Lung (tissue), 16 donors: ENCODE results near the gene RLIM. TPM values are rescaled to one million over a fixed set of nuclear protein-coding genes. Genes with fewer than 3 reads are reported as not detected.
"Not testable (repeated sequence)": the region's sequence is repeated elsewhere in the genome, so short reads cannot be mapped to it uniquely, and the experiment has no call there.

Experiments used
- ATAC-seq: fragments of 200-7000 bp; cut with Tn5 transposase; one replicate; pipeline ENCODE4 v1.9.1; 2020; ENCODE audit warnings: moderate number of reproducible peaks; ENCODE audit not compliant: insufficient read depth, low FRiP score
- DNase-seq, 3 donors: peaks; one replicate each; pipeline ENCODE4 v3.0.0-alpha.2; 2013 to 2017
- H3K27ac ChIP-seq, 2 donors: one replicate each; pipeline ENCODE4 v1.5.1; 2013; ENCODE audit warnings: mild to moderate bottlenecking in 2 of 2, moderate library complexity in 2 of 2, control low read depth in 1 of 2, inconsistent platforms in 1 of 2, low read depth in 1 of 2, low read length in 1 of 2
- H3K27me3 ChIP-seq, 3 donors: one replicate each; pipeline ENCODE4 v1.5.1; 2013; ENCODE audit warnings: low read length in 2 of 3; ENCODE audit not compliant: control insufficient read depth in 3 of 3, insufficient read depth in 3 of 3
- H3K36me3 ChIP-seq, 4 donors: one replicate each; pipeline ENCODE4 v1.5.1; 2013; ENCODE audit warnings: low read length in 4 of 4, mild to moderate bottlenecking in 1 of 4, moderate library complexity in 1 of 4; ENCODE audit not compliant: control insufficient read depth in 4 of 4, insufficient read depth in 4 of 4
- H3K4me1 ChIP-seq, 5 donors: one replicate each; pipeline ENCODE4 v1.5.1; 2013; ENCODE audit warnings: low read length in 5 of 5, mild to moderate bottlenecking in 2 of 5, moderate library complexity in 1 of 5; ENCODE audit not compliant: control insufficient read depth in 5 of 5, insufficient read depth in 5 of 5
- H3K4me3 ChIP-seq: one replicate; pipeline ENCODE4 v1.5.1; 2013; ENCODE audit warnings: mild to moderate bottlenecking, control low read depth, moderate library complexity
- H3K9ac ChIP-seq, 2 donors: one replicate each; pipeline ENCODE4 v1.5.1; 2013; ENCODE audit warnings: low read length in 2 of 2, control low read depth in 1 of 2; ENCODE audit not compliant: insufficient read depth in 1 of 2
- H3K9me3 ChIP-seq, 4 donors: one replicate each; pipeline ENCODE4 v1.5.1; 2013; ENCODE audit warnings: low read length in 3 of 4, mild to moderate bottlenecking in 1 of 4, moderate library complexity in 1 of 4; ENCODE audit not compliant: control insufficient read depth in 4 of 4, insufficient read depth in 3 of 4
- WGBS, 2 donors: extraction: QIAGEN DNeasy Blood & Tissue Kit; methylation state at CpG; one replicate each; pipeline ENCODE4 v1.1.7; 2013; 5-methylcytosine and 5-hydroxymethylcytosine counted together
- long read RNA-seq, 5 donors: transcript quantifications; one replicate each; lab custom pipeline, GENCODE V29; 2026
- polyA plus RNA-seq, 2 donors: library from polyadenylated mRNA; stranded (reverse); fragments of 200-250 nt; gene quantifications; one replicate each; pipeline ENCODE4 v1.2.1, GENCODE V29; 2013
- total RNA-seq, 2 donors: library from RNA; depleted of rRNA in 1 of 2; stranded (reverse); fragments of >200 nt in 1 of 2; gene quantifications; one replicate each; pipeline ENCODE4 v1.2.1, GENCODE V29; 2014 to 2021
- TF ChIP-seq, protein P1 (sequence below): IDR thresholded peaks from 2 replicates; pipeline ENCODE4 v1.5.1; 2012; ENCODE audit warnings: mild to moderate bottlenecking; ENCODE audit errors: control extremely low read depth, extremely low read depth
- donor health status: control.
- donor health status: control.
- donor health status: Bipolar disorder and iron deficiency.
- donor health status: healthy.
- donor health status: DM: yes; HTN: yes; CAD: no.

The RLIM gene, protein sequence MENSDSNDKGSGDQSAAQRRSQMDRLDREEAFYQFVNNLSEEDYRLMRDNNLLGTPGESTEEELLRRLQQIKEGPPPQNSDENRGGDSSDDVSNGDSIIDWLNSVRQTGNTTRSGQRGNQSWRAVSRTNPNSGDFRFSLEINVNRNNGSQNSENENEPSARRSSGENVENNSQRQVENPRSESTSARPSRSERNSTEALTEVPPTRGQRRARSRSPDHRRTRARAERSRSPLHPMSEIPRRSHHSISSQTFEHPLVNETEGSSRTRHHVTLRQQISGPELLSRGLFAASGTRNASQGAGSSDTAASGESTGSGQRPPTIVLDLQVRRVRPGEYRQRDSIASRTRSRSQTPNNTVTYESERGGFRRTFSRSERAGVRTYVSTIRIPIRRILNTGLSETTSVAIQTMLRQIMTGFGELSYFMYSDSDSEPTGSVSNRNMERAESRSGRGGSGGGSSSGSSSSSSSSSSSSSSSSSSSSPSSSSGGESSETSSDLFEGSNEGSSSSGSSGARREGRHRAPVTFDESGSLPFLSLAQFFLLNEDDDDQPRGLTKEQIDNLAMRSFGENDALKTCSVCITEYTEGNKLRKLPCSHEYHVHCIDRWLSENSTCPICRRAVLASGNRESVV
- total RNA-seq (10 to 100 TPM; 33.5 to 53.2 TPM), polyA plus RNA-seq (10 to 100 TPM in 1 of 2 donors, 1 to 10 TPM in 1; 7.4 to 10.8 TPM)
- long read RNA-seq, donor 1, full-length matches to known transcripts: 10 of 10 reads
- long read RNA-seq, donor 1, partial matches to known transcripts: 0 of 10 reads
- long read RNA-seq, donor 1, other reads (novel, unspliced or antisense): 0 of 10 reads
- long read RNA-seq, donor 2, full-length matches to known transcripts: 2 of 2 reads
- long read RNA-seq, donor 2, partial matches to known transcripts: 0 of 2 reads
- long read RNA-seq, donor 2, other reads (novel, unspliced or antisense): 0 of 2 reads
- long read RNA-seq, donor 3, full-length matches to known transcripts: 2 of 2 reads
- long read RNA-seq, donor 3, partial matches to known transcripts: 0 of 2 reads
- long read RNA-seq, donor 3, other reads (novel, unspliced or antisense): 0 of 2 reads
- long read RNA-seq, donor 4, full-length matches to known transcripts: 1 of 1 reads
- long read RNA-seq, donor 4, partial matches to known transcripts: 0 of 1 reads
- long read RNA-seq, donor 4, other reads (novel, unspliced or antisense): 0 of 1 reads
- long read RNA-seq, donor 5, full-length matches to known transcripts: 8 of 8 reads
- long read RNA-seq, donor 5, partial matches to known transcripts: 0 of 8 reads
- long read RNA-seq, donor 5, other reads (novel, unspliced or antisense): 0 of 8 reads

DNA sequence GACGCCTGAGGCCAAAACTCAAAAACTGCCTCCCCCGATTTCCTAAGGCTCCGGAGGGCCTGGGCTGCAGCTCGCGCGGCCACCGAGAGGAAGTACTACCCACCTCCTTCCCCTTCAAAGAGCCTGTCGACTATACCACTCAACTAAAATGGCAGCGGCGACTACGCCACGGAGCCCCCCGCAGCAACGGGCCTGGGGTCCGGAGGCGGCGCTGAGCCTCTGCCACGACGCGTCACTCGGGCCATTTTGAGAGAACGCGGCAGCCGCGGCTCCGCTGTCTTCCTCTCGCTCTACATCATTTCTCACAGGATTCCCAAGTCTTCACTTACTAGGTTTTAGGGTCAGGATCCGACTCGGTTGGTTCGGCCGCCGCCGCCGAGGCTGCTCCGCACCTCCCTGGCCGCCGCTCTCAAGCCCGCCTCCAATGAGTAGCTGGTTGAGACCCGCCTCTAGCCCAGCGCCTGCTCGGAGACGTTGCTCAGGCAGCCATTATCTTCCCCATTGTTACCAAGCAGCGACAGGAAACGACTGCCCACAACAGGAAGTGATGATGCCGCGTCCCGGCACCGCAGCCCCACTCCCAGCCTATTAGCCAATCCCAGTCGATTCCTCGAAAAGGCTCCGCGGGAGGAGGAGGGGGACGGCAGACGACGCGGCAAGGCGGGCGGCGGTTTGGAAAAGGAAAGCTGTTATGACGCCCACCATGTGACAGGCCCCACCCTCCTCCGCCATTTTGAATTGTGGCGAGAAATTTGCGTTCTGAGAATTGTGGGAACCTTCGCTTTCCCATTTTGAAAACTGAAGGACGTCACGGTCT lies at the start of gene RLIM:
Gene RLIM, minus strand, starts transcription at position 532 of the 817 bp plus-strand sequence. CDS start 18,647 bp downstream, outside the sequence.
- H3K36me3 ChIP-seq: no peaks in the 10 kb centered on the region
- H3K4me3 ChIP-seq: peak within 1 kb of the TSS; percentile 78
- peaks cover 0 to 6% (median under 1%) of the 10 kb centered on the region in 4 donors for H3K9me3 ChIP-seq
- DNase-seq: peak; percentile 97 to 98 (median 97)
- peak within 1 kb of the TSS; percentile 98 for H3K27ac ChIP-seq
- WGBS, 2 donors: 1 to 34% methylated on average over 52 to 66 of the region's 66 CpGs
- peak; percentile 96 for ATAC-seq
- H3K9ac ChIP-seq: peak within 1 kb of the TSS; percentile 93 to 95
- TF ChIP-seq, protein P1, sequence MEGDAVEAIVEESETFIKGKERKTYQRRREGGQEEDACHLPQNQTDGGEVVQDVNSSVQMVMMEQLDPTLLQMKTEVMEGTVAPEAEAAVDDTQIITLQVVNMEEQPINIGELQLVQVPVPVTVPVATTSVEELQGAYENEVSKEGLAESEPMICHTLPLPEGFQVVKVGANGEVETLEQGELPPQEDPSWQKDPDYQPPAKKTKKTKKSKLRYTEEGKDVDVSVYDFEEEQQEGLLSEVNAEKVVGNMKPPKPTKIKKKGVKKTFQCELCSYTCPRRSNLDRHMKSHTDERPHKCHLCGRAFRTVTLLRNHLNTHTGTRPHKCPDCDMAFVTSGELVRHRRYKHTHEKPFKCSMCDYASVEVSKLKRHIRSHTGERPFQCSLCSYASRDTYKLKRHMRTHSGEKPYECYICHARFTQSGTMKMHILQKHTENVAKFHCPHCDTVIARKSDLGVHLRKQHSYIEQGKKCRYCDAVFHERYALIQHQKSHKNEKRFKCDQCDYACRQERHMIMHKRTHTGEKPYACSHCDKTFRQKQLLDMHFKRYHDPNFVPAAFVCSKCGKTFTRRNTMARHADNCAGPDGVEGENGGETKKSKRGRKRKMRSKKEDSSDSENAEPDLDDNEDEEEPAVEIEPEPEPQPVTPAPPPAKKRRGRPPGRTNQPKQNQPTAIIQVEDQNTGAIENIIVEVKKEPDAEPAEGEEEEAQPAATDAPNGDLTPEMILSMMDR: no peak
- H3K4me1 ChIP-seq: no peaks in the 10 kb centered on the region
- no peaks in the 10 kb centered on the region for H3K27me3 ChIP-seq

DNA sequence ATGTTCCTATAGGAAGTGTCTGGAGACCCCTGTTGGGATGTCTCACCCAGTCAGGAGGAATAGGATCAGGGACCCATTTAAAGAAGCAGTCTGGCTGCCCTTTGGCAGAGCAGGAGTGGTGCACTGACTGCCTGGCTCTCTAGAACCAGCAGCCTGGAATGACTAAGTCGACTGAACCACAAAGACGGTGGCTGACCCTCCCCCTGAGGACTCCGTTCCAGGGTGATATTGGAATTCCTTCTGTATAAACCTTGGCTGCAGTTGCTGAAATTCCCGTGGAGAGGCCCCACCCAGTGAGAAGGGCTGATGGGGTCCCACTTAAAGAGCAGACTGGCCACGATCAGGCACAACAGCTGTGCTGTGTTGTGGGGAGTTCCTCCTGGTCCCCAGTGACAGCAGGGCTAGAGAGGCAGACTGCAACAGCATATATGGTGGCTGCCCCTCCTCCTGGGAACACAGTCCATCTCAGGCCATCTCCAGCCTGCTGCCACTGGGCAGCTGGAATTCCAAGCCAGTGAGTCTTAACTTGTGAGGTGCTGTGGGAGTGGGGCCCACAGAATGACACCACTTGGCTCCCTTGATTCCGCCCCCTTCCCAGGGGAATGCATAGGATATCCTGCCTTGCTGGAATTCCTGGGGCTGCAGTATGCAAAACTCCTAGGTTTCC lies 41.8 kb upstream of the RLIM start:
- Histone ChIP-seq H3K27me3 (no peaks in the 10 kb centered on the region), H3K9ac (no peak overlapping the region), H3K4me1 (no peaks in the 10 kb centered on the region), H3K4me3 (no peak overlapping the region), H3K27ac (no peak overlapping the region), H3K9me3 (peaks cover 0 to 10% (median 2%) of the 10 kb centered on the region in 4 donors), H3K36me3 (no peaks in the 10 kb centered on the region)
- WGBS, 2 donors: 59 to 64% methylated on average over 5 to 6 of the region's 6 CpGs
- ATAC-seq (no peak), DNase-seq (no peak)
- TF ChIP-seq, protein P1: no peak

DNA sequence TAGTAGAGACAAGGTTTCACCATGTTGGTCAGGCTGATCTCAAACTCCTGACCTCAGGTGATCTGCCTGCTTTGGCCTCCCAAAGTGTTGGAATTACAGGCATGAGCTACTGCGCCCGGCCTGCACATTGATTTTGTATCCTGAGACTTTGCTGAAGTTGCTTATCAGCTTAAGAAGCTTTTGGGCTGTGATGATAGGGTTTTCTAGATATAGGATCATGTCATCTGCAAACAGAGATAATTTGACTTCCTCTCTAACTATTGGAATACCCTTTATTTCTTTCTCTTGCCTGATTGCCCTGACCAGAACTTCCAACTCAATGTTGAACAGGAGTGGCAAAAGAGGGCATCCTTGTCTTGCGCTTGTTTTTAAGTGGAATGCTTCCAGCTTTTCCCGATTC lies 40.5 kb upstream of the RLIM start:
- H3K27me3 ChIP-seq, H3K36me3 ChIP-seq, DNase-seq, H3K27ac ChIP-seq, H3K9me3 ChIP-seq, H3K9ac ChIP-seq, ATAC-seq, H3K4me3 ChIP-seq, H3K4me1 ChIP-seq: not testable (repeated sequence)
- WGBS, 2 donors: 90 to 93% methylated on average over 4 of the region's 4 CpGs
